Measurements from ENCODE around the gene RHBDL1.
"Not testable (repeated sequence)": the region's sequence is repeated elsewhere in the genome, so short reads cannot be mapped to it uniquely, and the experiment has no call there.

The RHBDL1 gene

DNA sequence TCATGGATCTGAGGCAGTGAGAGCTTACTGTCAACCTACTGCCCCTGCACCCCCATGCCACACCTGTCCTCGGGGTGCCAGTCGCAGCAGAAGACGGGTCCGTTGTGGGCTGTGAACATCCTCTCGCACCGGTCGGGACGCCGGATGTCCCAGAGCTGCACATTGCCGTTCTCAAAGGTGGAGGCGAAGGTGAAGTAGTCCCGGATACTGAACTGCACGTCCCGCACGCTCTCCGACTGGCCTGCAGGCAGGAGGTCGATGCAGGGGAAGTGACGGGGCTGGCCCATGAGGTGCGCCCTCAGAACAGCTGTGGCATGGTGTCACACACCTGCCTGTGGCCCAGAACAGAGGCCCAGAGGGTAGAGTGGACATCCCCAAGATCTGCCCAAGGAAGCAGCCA, 12.0 kb downstream of the RHBDL1 start:
- H3K27ac ChIP-seq (ENCODE audit: extremely low read depth, low read depth, low read length), result no peak overlapping the region
- ChIA-PET CTCF (interaction anchor here (0.6 kb wide), 1 partner anchor 101 kb away, joined by 3 read pairs; the partner anchor contains the start of genes CHTF18 and RPUSD1), POLR2A (interaction anchor here (0.5 to 1.5 kb wide), 4 partner anchors 8 to 123 kb away, joined by 3 to 6 read pairs (median 4); partner anchors contain the start of genes CHTF18 and RPUSD1)
- TF ChIP-seq, protein P1, sequence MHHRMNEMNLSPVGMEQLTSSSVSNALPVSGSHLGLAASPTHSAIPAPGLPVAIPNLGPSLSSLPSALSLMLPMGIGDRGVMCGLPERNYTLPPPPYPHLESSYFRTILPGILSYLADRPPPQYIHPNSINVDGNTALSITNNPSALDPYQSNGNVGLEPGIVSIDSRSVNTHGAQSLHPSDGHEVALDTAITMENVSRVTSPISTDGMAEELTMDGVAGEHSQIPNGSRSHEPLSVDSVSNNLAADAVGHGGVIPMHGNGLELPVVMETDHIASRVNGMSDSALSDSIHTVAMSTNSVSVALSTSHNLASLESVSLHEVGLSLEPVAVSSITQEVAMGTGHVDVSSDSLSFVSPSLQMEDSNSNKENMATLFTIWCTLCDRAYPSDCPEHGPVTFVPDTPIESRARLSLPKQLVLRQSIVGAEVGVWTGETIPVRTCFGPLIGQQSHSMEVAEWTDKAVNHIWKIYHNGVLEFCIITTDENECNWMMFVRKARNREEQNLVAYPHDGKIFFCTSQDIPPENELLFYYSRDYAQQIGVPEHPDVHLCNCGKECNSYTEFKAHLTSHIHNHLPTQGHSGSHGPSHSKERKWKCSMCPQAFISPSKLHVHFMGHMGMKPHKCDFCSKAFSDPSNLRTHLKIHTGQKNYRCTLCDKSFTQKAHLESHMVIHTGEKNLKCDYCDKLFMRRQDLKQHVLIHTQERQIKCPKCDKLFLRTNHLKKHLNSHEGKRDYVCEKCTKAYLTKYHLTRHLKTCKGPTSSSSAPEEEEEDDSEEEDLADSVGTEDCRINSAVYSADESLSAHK (tag by site-specific recombination; IDR thresholded peaks at IDR 0.05), result no peak
- TF ChIP-seq ZNF10 (tag by site-specific recombination; IDR thresholded peaks at IDR 0.05), result no peak
- H3K36me3 ChIP-seq (ENCODE audit: control insufficient read depth in 2 of 2, insufficient read depth in 1 of 2, low read length in 2 of 2), result peaks cover 0 to 55% of the 10 kb centered on the region in 2 experiments; a peak in 1 of 3 replicates
- no peaks in the 10 kb centered on the region for H3K9me3 ChIP-seq (ENCODE audit: control insufficient read depth, insufficient read depth, low read depth, low read length)
- H3K4me1 ChIP-seq (ENCODE audit: control insufficient read depth, insufficient read depth, low read length), result no peaks in the 10 kb centered on the region
- H3K4me3 ChIP-seq (ENCODE audit: low read depth, low read length), result no peak overlapping the region

DNA sequence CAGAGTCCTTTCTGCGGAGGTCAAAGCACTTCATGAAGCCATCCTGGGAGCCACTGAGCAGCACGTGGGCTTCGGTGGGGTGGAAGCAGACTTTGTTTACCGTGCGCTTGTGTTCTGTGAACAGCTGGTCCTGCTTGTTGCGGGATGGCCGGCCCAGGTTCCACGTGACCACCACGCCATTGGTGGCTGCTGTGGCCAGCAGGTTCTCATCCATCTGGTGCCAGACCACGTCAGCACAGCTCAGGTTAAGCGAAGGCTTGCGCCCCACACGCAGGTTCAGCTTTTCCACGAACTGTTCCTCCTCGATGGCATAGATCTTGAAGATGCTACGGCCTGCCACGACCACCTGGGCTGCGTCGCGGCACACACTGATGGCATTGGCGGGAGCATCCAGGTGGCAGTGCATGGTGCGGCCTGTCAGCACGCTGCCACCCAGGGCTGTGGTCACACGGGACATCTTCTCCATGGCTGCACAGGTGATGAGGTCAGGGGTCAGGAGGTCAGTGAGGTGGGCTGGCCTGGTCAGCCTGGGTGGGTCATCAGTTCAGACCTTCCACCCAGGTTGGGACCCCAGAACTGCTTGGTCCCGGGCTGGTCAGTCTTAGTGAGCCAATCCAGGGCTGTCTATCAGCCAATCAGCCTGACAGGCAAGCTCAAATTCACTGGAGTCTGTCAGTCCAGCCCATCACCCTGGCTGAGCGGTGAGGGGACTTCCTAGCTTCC, 13.9 kb downstream of the RHBDL1 start:
- Histone ChIP-seq H3K9me3 (ENCODE audit: control insufficient read depth, insufficient read depth, low read depth, low read length) (no peaks in the 10 kb centered on the region), H3K27ac (ENCODE audit: extremely low read depth, low read depth, low read length) (peak overlapping the region; percentile 73), H3K36me3 (ENCODE audit: control insufficient read depth in 2 of 2, insufficient read depth in 1 of 2, low read length in 2 of 2) (peaks cover 0 to 43% of the 10 kb centered on the region in 2 experiments; a peak in 1 of 3 replicates), H3K4me3 (ENCODE audit: low read depth, low read length) (peak overlapping the region; percentile 87), H3K4me1 (ENCODE audit: control insufficient read depth, insufficient read depth, low read length) (no peaks in the 10 kb centered on the region)
- ChIA-PET CTCF (interaction anchor here (0.7 to 1.6 kb wide), 2 partner anchors 21 to 23 kb away, joined by 4 to 5 read pairs; no protein-coding TSS in a partner anchor), POLR2A (interaction anchor here (0.6 to 2.9 kb wide), 13 partner anchors 8 to 337 kb away, joined by 3 to 20 read pairs (median 5); partner anchors contain the start of genes ANTKMT, AXIN1, CHTF18 and RHBDL1)
- TF ChIP-seq ZNF19 (tag by site-specific recombination; IDR thresholded peaks at IDR 0.05; ENCODE audit: low read depth) (no peak), BCL11B (tag by site-specific recombination; IDR thresholded peaks at IDR 0.05; ENCODE audit: low read depth) (peak; percentile 99), ZNF501 (tag by site-specific recombination; IDR thresholded peaks at IDR 0.05) (no peak), YY2 (tag by site-specific recombination; IDR thresholded peaks at IDR 0.05) (no peak), ZNF184 (tag by site-specific recombination; IDR thresholded peaks at IDR 0.05) (no peak), ZNF214 (tag by site-specific recombination; IDR thresholded peaks at IDR 0.05; ENCODE audit: borderline replicate concordance) (no peak), BCL11A (tag by site-specific recombination; IDR thresholded peaks at IDR 0.05; ENCODE audit: low read depth) (peak; percentile 91; the same call in 1 of the 2 replicates), ZNF114 (tag by site-specific recombination; IDR thresholded peaks at IDR 0.05) (no peak), ZNF23 (tag by site-specific recombination; IDR thresholded peaks at IDR 0.05; ENCODE audit: borderline replicate concordance) (no peak), ZNF660 (tag by site-specific recombination; IDR thresholded peaks at IDR 0.05) (peak; percentile 34; the same call in 1 of the 2 replicates), ZNF707 (tag by site-specific recombination; IDR thresholded peaks at IDR 0.05) (no peak)
- TF ChIP-seq, protein P2, sequence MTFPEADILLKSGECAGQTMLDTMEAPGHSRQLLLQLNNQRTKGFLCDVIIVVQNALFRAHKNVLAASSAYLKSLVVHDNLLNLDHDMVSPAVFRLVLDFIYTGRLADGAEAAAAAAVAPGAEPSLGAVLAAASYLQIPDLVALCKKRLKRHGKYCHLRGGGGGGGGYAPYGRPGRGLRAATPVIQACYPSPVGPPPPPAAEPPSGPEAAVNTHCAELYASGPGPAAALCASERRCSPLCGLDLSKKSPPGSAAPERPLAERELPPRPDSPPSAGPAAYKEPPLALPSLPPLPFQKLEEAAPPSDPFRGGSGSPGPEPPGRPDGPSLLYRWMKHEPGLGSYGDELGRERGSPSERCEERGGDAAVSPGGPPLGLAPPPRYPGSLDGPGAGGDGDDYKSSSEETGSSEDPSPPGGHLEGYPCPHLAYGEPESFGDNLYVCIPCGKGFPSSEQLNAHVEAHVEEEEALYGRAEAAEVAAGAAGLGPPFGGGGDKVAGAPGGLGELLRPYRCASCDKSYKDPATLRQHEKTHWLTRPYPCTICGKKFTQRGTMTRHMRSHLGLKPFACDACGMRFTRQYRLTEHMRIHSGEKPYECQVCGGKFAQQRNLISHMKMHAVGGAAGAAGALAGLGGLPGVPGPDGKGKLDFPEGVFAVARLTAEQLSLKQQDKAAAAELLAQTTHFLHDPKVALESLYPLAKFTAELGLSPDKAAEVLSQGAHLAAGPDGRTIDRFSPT (tag by site-specific recombination; IDR thresholded peaks at IDR 0.05), result peak; percentile 76; the same call in 1 of the 2 replicates

DNA sequence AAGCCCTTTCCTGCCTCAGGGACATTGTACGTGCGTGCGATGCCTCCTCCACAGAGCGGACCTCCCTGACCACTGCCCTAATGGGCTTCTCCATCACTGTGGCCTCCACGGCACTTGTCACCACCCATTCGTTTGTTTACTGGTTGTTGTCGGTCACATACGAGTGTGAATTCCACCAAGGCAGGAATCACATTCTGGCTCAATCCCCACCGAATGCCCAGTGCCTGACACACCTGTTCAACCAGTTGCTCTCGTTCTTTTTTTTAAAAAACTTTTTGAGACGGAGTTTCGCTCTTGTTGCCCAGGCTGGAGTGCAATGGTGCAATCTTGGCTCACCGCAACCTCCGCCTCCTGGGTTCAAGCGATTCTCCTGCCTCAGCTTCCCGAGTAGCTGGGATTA, 15.8 kb downstream of the RHBDL1 start:
- CTCF ChIA-PET; H3K27ac ChIP-seq (ENCODE audit: extremely low read depth, low read depth, low read length); H3K4me3 ChIP-seq (ENCODE audit: low read depth, low read length); H3K4me1 ChIP-seq (ENCODE audit: control insufficient read depth, insufficient read depth, low read length); H3K9me3 ChIP-seq (ENCODE audit: control insufficient read depth, insufficient read depth, low read depth, low read length); POLR2A ChIA-PET: not testable (repeated sequence)
- TF ChIP-seq SCRT2 (tag by site-specific recombination; IDR thresholded peaks at IDR 0.05), result peak; percentile 33; the same call in 1 of the 2 replicates
- H3K36me3 ChIP-seq (ENCODE audit: control insufficient read depth in 2 of 2, insufficient read depth in 1 of 2, low read length in 2 of 2), result peaks cover 0 to 29% of the 10 kb centered on the region in 2 experiments; a peak in 1 of 3 replicates
